Karpas-422 (cell line): ENCODE data around the gene TMCO6. TPM values are rescaled to one million over a fixed set of nuclear protein-coding genes. Genes with fewer than 3 reads are reported as not detected.
"Not testable (repeated sequence)": the region's sequence is repeated elsewhere in the genome, so short reads cannot be mapped to it uniquely, and the experiment has no call there.

Source experiments
- DNase-seq: peaks from one replicate; pipeline ENCODE4 v3.0.0-alpha.2; 2015
- H2AFZ ChIP-seq: fragments of 200-600 bp; sonication (generic); 2 replicates; pipeline ENCODE4 v1.6.1; 2014; ENCODE audit warnings: antibody characterized with exemption, low read length, mixed read lengths
- H3K27ac ChIP-seq: fragments of 200-600 bp; sonication (generic); 2 replicates; pipeline ENCODE4 v1.5.1; 2014; ENCODE audit warnings: mild to moderate bottlenecking, low read length, moderate library complexity
- H3K27me3 ChIP-seq: fragments of 200-600 bp; sonication (generic); 2 replicates; pipeline ENCODE4 v1.6.1; 2014; ENCODE audit warnings: low read length, mixed read lengths
- H3K36me3 ChIP-seq: fragments of 200-600 bp; sonication (generic); 2 replicates; pipeline ENCODE4 v1.6.1; 2014; ENCODE audit warnings: low read length, mixed read lengths; ENCODE audit not compliant: insufficient read depth
- H3K4me1 ChIP-seq: fragments of 200-600 bp; sonication (generic); 2 replicates; pipeline ENCODE4 v1.6.1; 2014; ENCODE audit warnings: mild to moderate bottlenecking, low read length, mixed read lengths
- H3K4me2 ChIP-seq: fragments of 200-600 bp; sonication (generic); 2 replicates; pipeline ENCODE4 v1.6.1; 2014; ENCODE audit warnings: low read length, low read depth, mild to moderate bottlenecking; ENCODE audit not compliant: poor library complexity, severe bottlenecking
- H3K4me3 ChIP-seq: fragments of 200-600 bp; sonication (generic); 2 replicates; pipeline ENCODE4 v1.5.1; 2014; ENCODE audit warnings: mild to moderate bottlenecking, antibody characterized with exemption, low read length, mixed read lengths
- H3K79me2 ChIP-seq: fragments of 200-600 bp; sonication (generic); 2 replicates; pipeline ENCODE4 v1.6.1; 2014; ENCODE audit warnings: mild to moderate bottlenecking, low read length, mixed read lengths
- H3K9ac ChIP-seq: fragments of 200-600 bp; sonication (generic); 2 replicates; pipeline ENCODE4 v1.6.0; 2014; ENCODE audit warnings: low read length
- H3K9me2 ChIP-seq: fragments of 200-600 bp; sonication (generic), shearing (Covaris generic); replicated peaks from 2 replicates; pipeline ENCODE4 v1.6.0; 2014; ENCODE audit warnings: mild to moderate bottlenecking, low read length, moderate library complexity; ENCODE audit not compliant: insufficient read depth
- H3K9me3 ChIP-seq: fragments of 300-700, 200-600 bp; sonication (generic); 2 replicates; pipeline ENCODE4 v1.6.1; 2014; ENCODE audit warnings: low read length, mixed read lengths
- H4K20me1 ChIP-seq: fragments of 200-600 bp; sonication (generic); 2 replicates; pipeline ENCODE4 v1.6.1; 2014; ENCODE audit warnings: mild to moderate bottlenecking, antibody characterized with exemption, low read length, low read depth; ENCODE audit not compliant: insufficient read depth
- total RNA-seq: library from RNA; depleted of rRNA; stranded (reverse); fragments of >200 nt; shearing (Covaris generic); gene quantifications from 2 replicates; pipeline ENCODE4 v1.2.3, GENCODE V29; 2014; ENCODE audit warnings: low replicate concordance; rRNA removed

Gene TMCO6
- total RNA-seq: 23.8 and 29.9 TPM in 2 replicates

DNA sequence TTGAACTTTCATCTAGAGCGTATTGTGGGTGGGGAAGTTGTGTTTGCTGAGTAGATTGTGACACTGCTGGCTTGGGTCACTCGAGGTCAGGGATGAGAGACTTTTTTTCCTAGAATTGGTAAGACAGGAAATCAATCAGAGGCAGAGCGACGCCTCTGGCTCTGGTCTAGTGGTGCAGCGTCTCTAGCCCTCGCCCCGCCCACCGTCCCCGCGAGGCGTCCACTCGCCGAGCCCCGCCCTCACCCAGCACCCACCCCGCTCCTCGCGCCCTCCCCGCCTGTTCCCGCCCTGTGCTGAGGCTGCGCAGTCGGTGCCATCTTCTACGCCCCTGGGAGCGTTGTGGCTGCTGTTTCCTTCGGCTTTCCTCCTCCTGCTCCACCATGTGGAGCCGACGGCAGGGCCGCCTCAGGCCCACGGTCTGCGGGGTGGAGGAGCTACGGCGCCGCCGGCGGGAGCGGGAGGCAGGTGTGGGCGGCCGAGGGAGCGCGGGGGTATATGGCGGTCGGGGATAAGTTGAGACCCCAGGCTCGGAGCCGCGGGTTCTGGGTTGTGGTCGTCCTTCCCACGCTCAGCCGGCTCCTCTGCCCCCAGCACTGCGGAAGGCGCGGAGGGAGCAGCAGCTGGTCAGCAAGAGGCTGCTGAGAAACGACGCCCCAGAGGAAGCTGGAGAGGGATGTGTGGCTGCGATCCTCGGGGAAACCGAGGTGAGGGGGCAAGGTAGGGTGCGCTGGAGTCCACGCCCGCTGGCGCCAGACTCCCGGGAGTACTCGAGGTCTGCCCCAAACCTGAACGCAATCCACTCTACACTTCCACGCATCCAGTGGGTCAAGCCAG is at the start of gene TMCO6:
Gene TMCO6, plus strand, starts transcription at position 304 of the 834 bp plus-strand sequence. Its CDS starts 77 bp downstream, at position 381.
- no peaks in the 10 kb centered on the region; the same call in 1 of the 2 replicates for H3K36me3 ChIP-seq
- no peaks in the 10 kb centered on the region for H3K27me3 ChIP-seq
- peak within 1 kb of the TSS; percentile 90 for H3K4me2 ChIP-seq
- peak; percentile 97 for DNase-seq
- H3K27ac ChIP-seq: peak within 1 kb of the TSS; percentile 38; the same call in 1 of the 2 replicates
- no peaks in the 10 kb centered on the region for H4K20me1 ChIP-seq
- peaks cover 28% of the 10 kb centered on the region for H3K79me2 ChIP-seq
- H3K9me3 ChIP-seq: no peaks in the 10 kb centered on the region
- peak within 1 kb of the TSS; percentile 83 for H3K4me3 ChIP-seq
- peak within 1 kb of the TSS; percentile 89 for H3K9ac ChIP-seq
- H2AFZ ChIP-seq: peak within 1 kb of the TSS; percentile 99
- no peaks in the 10 kb centered on the region for H3K9me2 ChIP-seq
- H3K4me1 ChIP-seq: peaks cover 17% of the 10 kb centered on the region

DNA sequence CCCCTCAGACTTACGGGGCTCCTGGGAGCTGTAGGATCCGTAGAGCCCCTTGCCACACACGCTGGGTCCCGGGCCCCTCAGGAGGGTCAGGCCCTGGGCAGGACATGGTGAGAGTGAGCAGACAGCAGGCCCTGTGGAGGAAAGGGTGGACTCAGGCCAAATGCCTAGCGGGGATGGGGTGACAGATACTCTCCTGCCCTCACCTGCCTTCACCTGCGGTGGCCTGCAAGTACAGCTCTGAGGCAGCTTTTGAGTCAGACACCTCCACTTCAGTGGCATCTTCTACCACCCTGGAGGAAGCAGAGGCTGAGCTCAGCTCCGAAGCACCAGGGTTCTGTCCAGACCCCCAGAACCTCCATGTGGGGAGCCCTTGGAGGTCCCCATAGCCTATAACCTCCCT is 48.4 kb upstream of the TMCO6 start:
- Histone ChIP-seq H3K79me2 (no peaks in the 10 kb centered on the region), H3K9me3 (no peaks in the 10 kb centered on the region), H3K4me2 (no peak overlapping the region), H3K27me3 (no peaks in the 10 kb centered on the region), H3K36me3 (no peaks in the 10 kb centered on the region), H3K27ac (no peak overlapping the region), H2AFZ (no peak overlapping the region), H3K4me1 (no peaks in the 10 kb centered on the region), H3K9me2 (no peaks in the 10 kb centered on the region), H3K9ac (no peak overlapping the region), H3K4me3 (no peak overlapping the region), H4K20me1 (no peaks in the 10 kb centered on the region)
- DNase-seq: no peak

DNA sequence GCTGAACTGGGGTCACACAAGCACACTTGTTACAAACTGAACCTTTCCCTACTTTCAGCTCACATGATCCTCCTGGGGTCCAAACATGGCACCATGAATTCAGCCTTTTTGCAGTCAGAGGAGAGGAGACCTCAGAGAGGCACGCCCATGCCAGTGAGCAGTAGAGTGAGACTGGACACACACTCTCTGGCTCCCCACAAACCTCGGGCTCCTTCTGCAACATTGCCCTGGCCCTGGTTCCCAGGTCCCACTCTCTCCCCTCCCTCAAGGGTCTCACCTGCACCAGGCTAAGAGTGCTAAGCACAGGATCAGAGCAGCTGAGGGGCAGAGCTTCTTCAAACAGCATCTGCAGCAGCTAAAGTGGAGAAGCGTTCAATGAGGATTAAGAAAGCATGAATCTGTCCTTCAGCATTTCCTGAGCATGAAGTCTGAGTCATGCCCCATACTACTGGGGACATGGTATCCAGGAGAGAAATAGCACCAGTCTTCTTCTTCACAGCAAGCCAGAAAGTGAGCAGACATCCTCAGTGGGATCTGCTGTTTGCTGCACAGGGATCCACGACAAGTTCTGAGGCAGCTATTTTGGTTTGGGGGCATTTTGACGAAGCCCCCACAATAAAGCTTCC is 47.4 kb upstream of the TMCO6 start:
- no peak overlapping the region for H3K4me2 ChIP-seq
- no peaks in the 10 kb centered on the region for H3K9me3 ChIP-seq
- no peak for DNase-seq
- H3K4me1 ChIP-seq: no peaks in the 10 kb centered on the region
- H3K4me3 ChIP-seq: no peak overlapping the region
- H3K27ac ChIP-seq: no peak overlapping the region
- no peak overlapping the region for H3K9ac ChIP-seq
- no peaks in the 10 kb centered on the region for H3K36me3 ChIP-seq
- no peaks in the 10 kb centered on the region for H3K9me2 ChIP-seq
- no peaks in the 10 kb centered on the region for H3K27me3 ChIP-seq
- H3K79me2 ChIP-seq: no peaks in the 10 kb centered on the region
- H2AFZ ChIP-seq: no peak overlapping the region
- no peaks in the 10 kb centered on the region for H4K20me1 ChIP-seq

DNA sequence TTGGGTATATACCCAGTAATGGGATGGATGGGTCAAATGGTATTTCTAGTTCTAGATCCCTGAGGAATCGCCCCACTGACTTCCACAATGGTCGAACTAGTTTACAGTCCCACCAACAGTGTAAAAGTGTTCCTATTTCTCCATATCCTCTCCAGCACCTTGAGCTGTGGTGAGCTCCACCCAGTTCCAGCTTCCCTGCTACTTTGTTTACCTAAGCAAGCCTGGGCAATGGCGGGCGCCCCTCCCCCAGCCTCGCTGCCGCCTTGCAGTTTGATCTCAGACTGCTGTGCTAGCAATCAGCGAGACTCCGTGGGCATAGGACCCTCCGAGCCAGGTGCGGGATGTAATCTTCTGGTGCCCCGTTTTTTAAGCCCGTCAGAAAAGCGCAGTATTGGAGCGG is 46.2 kb upstream of the TMCO6 start:
- H3K9me3 ChIP-seq, H4K20me1 ChIP-seq, H3K27me3 ChIP-seq: not testable (repeated sequence)

DNA sequence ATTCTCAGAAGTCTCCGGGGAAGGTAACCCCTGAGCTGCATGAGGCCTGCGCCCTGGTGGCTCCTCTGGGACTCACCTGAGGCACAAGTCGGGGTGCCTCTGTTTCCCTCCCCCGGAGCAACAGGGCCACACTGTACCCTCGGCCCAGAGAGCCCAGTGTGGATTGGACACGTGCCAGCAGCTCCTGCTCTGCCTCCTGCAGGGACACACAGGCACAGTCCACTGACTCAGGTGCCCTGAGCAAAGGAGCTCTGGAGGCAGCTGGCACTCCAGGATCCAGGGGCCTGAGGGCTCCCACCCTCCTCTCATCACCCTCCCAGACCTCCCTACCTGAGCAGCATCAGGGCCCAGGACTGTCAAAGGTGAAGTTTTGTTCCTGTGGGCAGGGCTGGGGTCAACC is 45.1 kb upstream of the TMCO6 start:
- Histone ChIP-seq H3K9ac (no peak overlapping the region), H3K79me2 (no peaks in the 10 kb centered on the region), H2AFZ (no peak overlapping the region), H3K36me3 (no peaks in the 10 kb centered on the region), H3K4me2 (no peak overlapping the region), H3K27me3 (no peaks in the 10 kb centered on the region), H4K20me1 (no peaks in the 10 kb centered on the region), H3K27ac (no peak overlapping the region), H3K9me3 (no peaks in the 10 kb centered on the region), H3K9me2 (no peaks in the 10 kb centered on the region), H3K4me1 (no peaks in the 10 kb centered on the region), H3K4me3 (no peak overlapping the region)
- no peak for DNase-seq

More for the DNA sequence above, 46.2 kb upstream of the TMCO6 start:
- not testable (repeated sequence) for H3K36me3 ChIP-seq, H3K4me2 ChIP-seq, H3K4me1 ChIP-seq, DNase-seq, H3K4me3 ChIP-seq, H2AFZ ChIP-seq, H3K79me2 ChIP-seq, H3K27ac ChIP-seq, H3K9me2 ChIP-seq, H3K9ac ChIP-seq

DNA sequence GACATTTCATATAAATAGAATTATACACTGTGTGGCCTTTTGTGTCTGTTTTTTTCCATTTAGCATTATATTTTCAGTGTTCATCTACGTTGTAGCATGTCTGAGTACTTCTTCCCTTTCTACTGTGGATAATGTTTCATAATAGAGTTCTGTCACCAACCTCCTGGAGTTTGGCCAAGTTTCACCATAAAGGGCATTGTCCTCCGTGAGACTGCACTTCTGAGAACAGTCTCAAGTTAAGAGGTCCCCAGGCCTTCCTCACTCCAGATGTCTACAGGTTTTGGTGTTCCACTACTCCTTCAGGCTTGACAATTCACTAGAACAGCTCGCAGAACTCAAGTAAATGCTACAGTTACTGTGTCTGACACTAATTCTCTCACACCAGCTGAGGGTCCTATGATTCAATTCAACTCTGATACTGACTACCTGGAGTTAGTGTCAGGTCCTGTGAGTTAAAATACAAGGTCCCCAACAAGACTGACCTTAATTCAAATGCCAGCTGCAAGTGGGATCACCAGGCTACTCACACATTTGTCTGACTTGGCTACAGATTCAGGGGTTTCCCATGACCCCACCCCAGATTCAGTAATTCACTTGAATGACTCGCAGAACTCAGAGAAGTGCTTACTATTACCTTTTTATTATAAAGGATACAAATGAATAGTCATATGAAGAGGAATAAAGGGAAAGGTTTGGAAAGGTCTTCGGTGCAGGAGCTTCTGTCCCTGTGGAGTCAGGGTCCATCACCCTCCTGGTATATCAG is 43.5 kb upstream of the TMCO6 start:
- Histone ChIP-seq H3K9me2 (no peaks in the 10 kb centered on the region), H3K9ac (no peak overlapping the region), H3K4me2 (no peak overlapping the region), H3K27ac (no peak overlapping the region), H4K20me1 (no peaks in the 10 kb centered on the region), H3K27me3 (no peaks in the 10 kb centered on the region), H2AFZ (no peak overlapping the region), H3K36me3 (no peaks in the 10 kb centered on the region), H3K9me3 (no peaks in the 10 kb centered on the region), H3K4me1 (no peaks in the 10 kb centered on the region), H3K79me2 (no peaks in the 10 kb centered on the region), H3K4me3 (no peak overlapping the region)
- no peak for DNase-seq

DNA sequence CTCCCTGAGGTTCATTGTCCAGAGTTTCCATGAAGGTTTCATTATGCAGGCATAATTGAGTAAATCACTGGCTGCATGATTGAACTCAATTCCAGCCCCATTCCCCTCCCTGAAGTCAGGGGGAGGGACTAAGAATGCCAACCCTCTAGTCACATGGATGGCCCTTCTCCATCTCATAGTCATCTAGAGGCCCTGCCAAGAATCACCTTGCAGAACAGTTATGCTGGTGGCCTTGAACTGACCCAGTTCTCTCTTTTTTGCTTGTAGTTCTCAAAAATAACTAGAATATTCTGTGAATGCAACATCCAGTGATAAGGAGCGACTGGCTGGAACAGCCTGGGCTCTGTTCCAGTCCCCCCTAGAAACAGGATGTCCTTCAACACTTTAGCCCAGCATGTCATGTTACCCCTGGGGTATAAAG is 42.9 kb upstream of the TMCO6 start:
- Histone ChIP-seq H3K27ac (no peak overlapping the region), H3K36me3 (no peaks in the 10 kb centered on the region), H3K4me1 (no peaks in the 10 kb centered on the region), H3K9ac (no peak overlapping the region), H3K9me2 (no peaks in the 10 kb centered on the region), H3K4me2 (no peak overlapping the region), H3K79me2 (no peaks in the 10 kb centered on the region), H3K9me3 (no peaks in the 10 kb centered on the region), H3K4me3 (no peak overlapping the region), H3K27me3 (no peaks in the 10 kb centered on the region), H2AFZ (no peak overlapping the region), H4K20me1 (no peaks in the 10 kb centered on the region)
- DNase-seq: no peak

DNA sequence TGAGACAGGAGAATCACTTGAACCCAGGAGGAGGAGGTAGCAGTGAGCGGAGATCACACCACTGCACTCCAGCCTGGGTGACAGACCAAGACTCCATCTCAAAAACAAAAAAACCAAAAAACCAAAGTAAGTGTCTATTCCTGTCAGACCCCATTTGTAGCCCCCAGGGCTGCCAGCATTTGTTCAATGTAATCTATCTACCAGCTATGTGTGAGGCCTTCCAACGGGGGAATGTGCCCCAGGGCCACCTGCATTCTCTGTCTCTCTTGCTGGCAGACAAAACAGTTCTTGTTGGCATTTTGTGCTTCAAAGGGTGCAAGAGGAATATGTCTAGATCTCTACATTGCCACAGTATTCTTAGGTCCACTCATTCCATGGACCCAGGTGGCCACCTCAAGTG is 40.4 kb upstream of the TMCO6 start:
- no peak overlapping the region for H3K4me2 ChIP-seq
- DNase-seq: no peak
- no peaks in the 10 kb centered on the region for H4K20me1 ChIP-seq
- H3K36me3 ChIP-seq: no peaks in the 10 kb centered on the region
- no peaks in the 10 kb centered on the region for H3K27me3 ChIP-seq
- H3K4me1 ChIP-seq: no peaks in the 10 kb centered on the region
- H3K9me3 ChIP-seq: no peaks in the 10 kb centered on the region
- no peak overlapping the region for H2AFZ ChIP-seq
- H3K27ac ChIP-seq: no peak overlapping the region
- no peak overlapping the region for H3K9ac ChIP-seq
- H3K4me3 ChIP-seq: no peak overlapping the region
- no peaks in the 10 kb centered on the region for H3K9me2 ChIP-seq
- H3K79me2 ChIP-seq: no peaks in the 10 kb centered on the region
